ENCODE measurements around the gene GGA1. TPM values are rescaled to one million over a fixed set of nuclear protein-coding genes. Genes with fewer than 3 reads are reported as not detected.
"Not testable (repeated sequence)": the region's sequence is repeated elsewhere in the genome, so short reads cannot be mapped to it uniquely, and the experiment has no call there.

The GGA1 gene
- polyA plus RNA-seq, 1 experiment: 26.1 TPM

DNA sequence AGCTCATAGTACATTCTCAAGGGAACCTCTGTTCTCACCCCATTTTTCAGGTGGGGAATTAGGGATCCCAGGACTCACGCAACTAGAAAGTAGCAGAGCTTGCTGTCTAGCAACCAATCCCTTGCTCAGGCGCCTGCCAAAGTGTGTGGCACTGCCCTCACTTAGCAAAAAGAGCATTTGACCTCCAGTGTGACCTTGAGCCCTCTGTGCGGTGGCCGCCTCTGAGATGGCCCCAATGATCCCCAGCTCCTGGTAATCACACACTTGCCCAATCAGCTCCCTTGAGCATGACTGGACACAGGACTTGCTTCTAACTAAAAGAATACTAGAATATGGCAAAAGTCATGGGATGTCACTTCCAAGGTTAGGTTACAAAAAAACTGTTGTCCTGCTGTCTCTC is 26.1 kb upstream of the GGA1 start:
- peaks cover 21% of the 10 kb centered on the region for H3K27me3 ChIP-seq (ENCODE audit: control insufficient read depth, insufficient read depth, low read length)
- DNase-seq (ENCODE audit: low read depth, low spot score): no peak
- H3K27ac ChIP-seq (ENCODE audit: low read depth, low read length): no peak overlapping the region
- TF ChIP-seq, protein P1, sequence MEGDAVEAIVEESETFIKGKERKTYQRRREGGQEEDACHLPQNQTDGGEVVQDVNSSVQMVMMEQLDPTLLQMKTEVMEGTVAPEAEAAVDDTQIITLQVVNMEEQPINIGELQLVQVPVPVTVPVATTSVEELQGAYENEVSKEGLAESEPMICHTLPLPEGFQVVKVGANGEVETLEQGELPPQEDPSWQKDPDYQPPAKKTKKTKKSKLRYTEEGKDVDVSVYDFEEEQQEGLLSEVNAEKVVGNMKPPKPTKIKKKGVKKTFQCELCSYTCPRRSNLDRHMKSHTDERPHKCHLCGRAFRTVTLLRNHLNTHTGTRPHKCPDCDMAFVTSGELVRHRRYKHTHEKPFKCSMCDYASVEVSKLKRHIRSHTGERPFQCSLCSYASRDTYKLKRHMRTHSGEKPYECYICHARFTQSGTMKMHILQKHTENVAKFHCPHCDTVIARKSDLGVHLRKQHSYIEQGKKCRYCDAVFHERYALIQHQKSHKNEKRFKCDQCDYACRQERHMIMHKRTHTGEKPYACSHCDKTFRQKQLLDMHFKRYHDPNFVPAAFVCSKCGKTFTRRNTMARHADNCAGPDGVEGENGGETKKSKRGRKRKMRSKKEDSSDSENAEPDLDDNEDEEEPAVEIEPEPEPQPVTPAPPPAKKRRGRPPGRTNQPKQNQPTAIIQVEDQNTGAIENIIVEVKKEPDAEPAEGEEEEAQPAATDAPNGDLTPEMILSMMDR (IDR thresholded peaks at IDR 0.05; ENCODE audit: low read depth, low read length): no peak
- CTCF ChIA-PET: interaction anchor here (0.6 to 2.0 kb wide), 5 partner anchors 10 to 25 kb away, joined by 3 to 8 read pairs (median 7); no protein-coding TSS in a partner anchor
- POLR2A ChIA-PET: interaction anchor here (1.2 kb wide), 1 partner anchor 8 kb away, joined by 4 read pairs; no protein-coding TSS in a partner anchor
- H3K9me3 ChIP-seq (ENCODE audit: control insufficient read depth, insufficient read depth, low read length): no peaks in the 10 kb centered on the region
- no peak overlapping the region for H3K4me3 ChIP-seq (ENCODE audit: low read depth, low read length)

DNA sequence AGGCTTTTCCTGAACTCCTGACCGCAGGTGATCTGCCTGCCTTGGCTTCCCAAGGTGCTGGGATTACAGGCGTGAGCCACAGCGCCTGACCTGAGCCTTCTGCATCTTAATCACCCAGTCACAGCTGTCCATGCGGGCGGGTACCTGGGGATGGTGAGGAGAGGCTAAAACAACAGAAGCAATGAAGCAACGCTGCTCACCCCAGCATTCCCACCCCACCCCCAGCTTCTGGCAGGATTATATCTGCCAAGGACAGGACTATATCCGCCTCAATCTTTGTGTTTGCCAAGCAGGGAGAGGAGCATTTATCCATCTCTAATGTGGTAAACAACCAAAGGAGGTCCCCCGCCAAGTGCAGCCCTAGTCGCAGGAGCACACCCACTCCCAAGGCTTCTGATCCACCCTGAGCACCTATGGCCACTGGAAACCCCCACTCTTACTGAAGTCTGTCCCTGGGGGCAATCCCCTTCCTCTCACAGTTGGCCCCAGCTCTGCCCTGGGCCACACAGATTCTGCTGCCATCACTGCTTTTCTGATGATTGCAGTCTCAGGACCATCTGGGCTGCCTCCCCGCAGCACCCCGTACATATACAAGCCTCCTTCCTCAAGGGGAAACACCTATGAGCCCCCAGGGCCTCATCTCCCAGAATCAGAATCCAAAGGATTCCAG is 20.0 kb upstream of the GGA1 start:
- Histone ChIP-seq H3K27ac (ENCODE audit: low read depth, low read length) (no peak overlapping the region), H3K4me3 (ENCODE audit: low read depth, low read length) (no peak overlapping the region), H3K27me3 (ENCODE audit: control insufficient read depth, insufficient read depth, low read length) (peaks cover 5% of the 10 kb centered on the region), H3K9me3 (ENCODE audit: control insufficient read depth, insufficient read depth, low read length) (no peaks in the 10 kb centered on the region)
- CTCF ChIA-PET: interaction anchor here (1.4 to 6.3 kb wide), 3 partner anchors 20 to 46 kb away, joined by 4 to 192 read pairs (median 65); no protein-coding TSS in a partner anchor
- no peak for DNase-seq (ENCODE audit: low read depth, low spot score)
- POLR2A ChIA-PET: no interaction called here
- TF ChIP-seq, protein P1 (IDR thresholded peaks at IDR 0.05; ENCODE audit: low read depth, low read length): no peak

DNA sequence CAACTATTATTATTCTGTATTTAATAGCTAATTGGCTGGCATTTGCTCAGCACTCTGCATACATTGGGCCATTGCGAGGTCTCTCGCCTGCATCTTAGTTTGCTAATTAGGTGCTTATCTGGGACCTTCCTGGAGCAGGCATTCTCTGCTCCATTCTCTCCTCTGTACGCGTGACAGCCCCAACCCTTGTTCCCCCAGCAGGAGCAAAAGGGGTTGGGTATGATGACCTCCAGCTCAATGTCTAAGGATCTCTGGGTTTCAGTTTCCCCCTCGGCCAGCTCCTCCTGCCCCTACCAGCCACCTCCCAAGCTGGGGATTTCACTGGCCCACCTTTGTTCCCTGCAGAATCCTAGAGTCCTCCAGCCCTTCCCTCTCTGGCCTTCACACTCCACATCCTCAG is 19.0 kb upstream of the GGA1 start:
- Histone ChIP-seq H3K27me3 (ENCODE audit: control insufficient read depth, insufficient read depth, low read length) (peaks cover 2% of the 10 kb centered on the region), H3K9me3 (ENCODE audit: control insufficient read depth, insufficient read depth, low read length) (no peaks in the 10 kb centered on the region), H3K27ac (ENCODE audit: low read depth, low read length) (no peak overlapping the region), H3K4me3 (ENCODE audit: low read depth, low read length) (no peak overlapping the region)
- TF ChIP-seq, protein P1 (IDR thresholded peaks at IDR 0.05; ENCODE audit: low read depth, low read length): no peak
- DNase-seq (ENCODE audit: low read depth, low spot score): no peak
- POLR2A ChIA-PET: interaction anchor here (1.3 kb wide), 1 partner anchor 19 kb away, joined by 4 read pairs; no protein-coding TSS in a partner anchor
- CTCF ChIA-PET: interaction anchor here (1.4 to 6.3 kb wide), 3 partner anchors 21 to 47 kb away, joined by 4 to 192 read pairs (median 65); no protein-coding TSS in a partner anchor

DNA sequence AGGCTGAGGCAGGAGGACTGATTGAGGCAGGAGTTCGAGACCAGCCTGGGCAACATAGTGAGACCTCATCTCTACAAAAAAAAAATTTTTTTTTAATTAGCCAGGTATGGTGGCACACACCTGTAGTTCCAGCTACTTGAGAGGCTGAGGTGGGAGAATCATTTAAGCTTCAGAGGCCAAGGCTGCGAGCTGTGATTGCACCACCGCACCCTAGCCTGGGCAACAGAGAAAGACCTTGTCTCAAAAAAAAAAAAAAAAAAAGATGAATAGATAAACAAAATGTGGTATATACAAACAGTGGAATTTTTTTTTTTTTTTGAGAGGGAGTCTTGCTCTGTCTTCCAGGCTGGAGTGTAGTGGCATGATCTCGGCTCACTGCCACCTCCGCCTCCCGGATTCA is 17.6 kb upstream of the GGA1 start:
- H3K4me3 ChIP-seq (ENCODE audit: low read depth, low read length); H3K9me3 ChIP-seq (ENCODE audit: control insufficient read depth, insufficient read depth, low read length); H3K27me3 ChIP-seq (ENCODE audit: control insufficient read depth, insufficient read depth, low read length); H3K27ac ChIP-seq (ENCODE audit: low read depth, low read length); DNase-seq (ENCODE audit: low read depth, low spot score): not testable (repeated sequence)
- ChIA-PET POLR2A (interaction anchor here (0.7 to 3.2 kb wide), 5 partner anchors 8 to 157 kb away, joined by 3 to 29 read pairs (median 4); partner anchors contain the start of gene LGALS2), CTCF (interaction anchor here (1.0 to 6.3 kb wide), 7 partner anchors 16 to 79 kb away, joined by 3 to 192 read pairs (median 15); no protein-coding TSS in a partner anchor)

DNA sequence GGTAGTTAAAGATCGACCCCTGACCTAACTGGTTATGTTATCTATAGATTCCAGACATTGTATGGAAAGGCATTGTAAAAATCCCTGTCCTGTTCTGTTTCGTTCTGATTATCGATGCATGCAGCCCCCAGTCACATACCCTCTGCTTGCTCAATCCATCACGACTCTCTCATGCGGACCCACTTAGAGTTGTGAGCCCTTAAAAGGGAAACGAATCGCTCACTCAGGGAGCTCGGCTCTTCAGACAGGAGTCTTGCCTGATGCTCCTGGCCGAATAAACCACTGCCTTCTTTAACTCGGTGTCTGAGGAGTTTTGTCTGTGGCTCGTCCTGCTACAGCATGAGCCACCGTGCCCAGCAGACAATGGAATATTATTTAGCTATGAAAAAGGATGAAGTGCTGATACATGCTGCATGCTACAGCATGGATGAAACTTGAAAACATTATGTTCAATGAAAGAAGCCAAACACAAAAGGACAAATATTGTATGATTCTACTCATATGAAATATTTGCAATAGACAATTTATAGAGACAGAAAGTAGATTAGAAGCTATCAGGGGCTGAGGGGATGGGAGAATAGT is 16.7 kb upstream of the GGA1 start:
- DNase-seq (ENCODE audit: low read depth, low spot score): no peak
- Histone ChIP-seq H3K27ac (ENCODE audit: low read depth, low read length) (no peak overlapping the region), H3K9me3 (ENCODE audit: control insufficient read depth, insufficient read depth, low read length) (no peaks in the 10 kb centered on the region), H3K27me3 (ENCODE audit: control insufficient read depth, insufficient read depth, low read length) (no peaks in the 10 kb centered on the region), H3K4me3 (ENCODE audit: low read depth, low read length) (no peak overlapping the region)
- TF ChIP-seq, protein P1 (IDR thresholded peaks at IDR 0.05; ENCODE audit: low read depth, low read length): no peak
- ChIA-PET CTCF (interaction anchor here (0.6 to 6.3 kb wide), 33 partner anchors 9 to 392 kb away, joined by 3 to 192 read pairs (median 5); partner anchors contain the start of gene GGA1), POLR2A (interaction anchor here (0.6 to 3.2 kb wide), 6 partner anchors 13 to 50 kb away, joined by 3 to 29 read pairs (median 5); partner anchors contain the start of genes GGA1 and LGALS2)
